Measurements from ENCODE around the gene AFF2.

DNA sequence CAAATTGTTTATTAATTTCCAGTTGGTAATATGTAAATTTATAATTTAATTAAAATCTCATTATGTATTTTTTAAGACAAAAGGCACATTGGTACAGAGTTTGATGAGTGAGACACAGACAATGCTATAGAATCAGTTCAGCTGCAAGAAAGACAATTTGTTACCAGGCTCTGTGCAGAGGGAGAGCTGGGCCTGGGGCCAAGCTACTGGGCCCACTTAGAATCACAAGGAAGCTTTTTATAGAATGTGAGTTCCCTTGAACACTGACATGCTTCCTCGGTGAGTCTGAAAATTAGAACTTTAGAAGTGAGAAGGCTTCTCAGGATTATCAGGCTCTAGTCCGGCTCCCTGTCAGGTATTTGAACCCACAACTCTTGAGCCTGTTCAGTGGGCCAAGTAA is 129.0 kb downstream of the AFF2 start:
- TF ChIP-seq POLR2A (IDR thresholded peaks at IDR 0.05): no peak
- TF ChIP-seq, protein P1, sequence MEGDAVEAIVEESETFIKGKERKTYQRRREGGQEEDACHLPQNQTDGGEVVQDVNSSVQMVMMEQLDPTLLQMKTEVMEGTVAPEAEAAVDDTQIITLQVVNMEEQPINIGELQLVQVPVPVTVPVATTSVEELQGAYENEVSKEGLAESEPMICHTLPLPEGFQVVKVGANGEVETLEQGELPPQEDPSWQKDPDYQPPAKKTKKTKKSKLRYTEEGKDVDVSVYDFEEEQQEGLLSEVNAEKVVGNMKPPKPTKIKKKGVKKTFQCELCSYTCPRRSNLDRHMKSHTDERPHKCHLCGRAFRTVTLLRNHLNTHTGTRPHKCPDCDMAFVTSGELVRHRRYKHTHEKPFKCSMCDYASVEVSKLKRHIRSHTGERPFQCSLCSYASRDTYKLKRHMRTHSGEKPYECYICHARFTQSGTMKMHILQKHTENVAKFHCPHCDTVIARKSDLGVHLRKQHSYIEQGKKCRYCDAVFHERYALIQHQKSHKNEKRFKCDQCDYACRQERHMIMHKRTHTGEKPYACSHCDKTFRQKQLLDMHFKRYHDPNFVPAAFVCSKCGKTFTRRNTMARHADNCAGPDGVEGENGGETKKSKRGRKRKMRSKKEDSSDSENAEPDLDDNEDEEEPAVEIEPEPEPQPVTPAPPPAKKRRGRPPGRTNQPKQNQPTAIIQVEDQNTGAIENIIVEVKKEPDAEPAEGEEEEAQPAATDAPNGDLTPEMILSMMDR (IDR thresholded peaks at IDR 0.05): no peak
